ENCODE data around the gene CD7.

DNA sequence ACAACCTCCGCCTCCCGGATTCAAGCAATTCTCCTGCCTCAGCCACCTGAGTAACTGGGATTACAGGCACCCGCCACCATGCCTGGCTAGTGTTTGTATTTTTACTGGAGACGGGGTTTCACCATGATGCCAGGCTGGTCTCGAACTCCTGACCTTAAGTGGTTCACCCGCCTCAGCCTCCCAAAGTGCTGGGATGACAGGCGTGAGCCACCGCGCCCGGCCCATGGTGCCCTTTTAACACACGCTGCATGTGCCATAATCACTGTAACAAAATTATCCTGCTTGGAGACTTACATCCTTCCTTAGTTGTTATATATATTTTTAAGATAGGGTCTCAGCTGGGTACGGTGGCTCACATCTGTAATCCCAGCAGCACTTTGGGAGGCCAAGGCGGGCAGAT lies 5.4 kb downstream of the CD7 start:
- TF ChIP-seq, protein P1, sequence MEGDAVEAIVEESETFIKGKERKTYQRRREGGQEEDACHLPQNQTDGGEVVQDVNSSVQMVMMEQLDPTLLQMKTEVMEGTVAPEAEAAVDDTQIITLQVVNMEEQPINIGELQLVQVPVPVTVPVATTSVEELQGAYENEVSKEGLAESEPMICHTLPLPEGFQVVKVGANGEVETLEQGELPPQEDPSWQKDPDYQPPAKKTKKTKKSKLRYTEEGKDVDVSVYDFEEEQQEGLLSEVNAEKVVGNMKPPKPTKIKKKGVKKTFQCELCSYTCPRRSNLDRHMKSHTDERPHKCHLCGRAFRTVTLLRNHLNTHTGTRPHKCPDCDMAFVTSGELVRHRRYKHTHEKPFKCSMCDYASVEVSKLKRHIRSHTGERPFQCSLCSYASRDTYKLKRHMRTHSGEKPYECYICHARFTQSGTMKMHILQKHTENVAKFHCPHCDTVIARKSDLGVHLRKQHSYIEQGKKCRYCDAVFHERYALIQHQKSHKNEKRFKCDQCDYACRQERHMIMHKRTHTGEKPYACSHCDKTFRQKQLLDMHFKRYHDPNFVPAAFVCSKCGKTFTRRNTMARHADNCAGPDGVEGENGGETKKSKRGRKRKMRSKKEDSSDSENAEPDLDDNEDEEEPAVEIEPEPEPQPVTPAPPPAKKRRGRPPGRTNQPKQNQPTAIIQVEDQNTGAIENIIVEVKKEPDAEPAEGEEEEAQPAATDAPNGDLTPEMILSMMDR (IDR thresholded peaks at IDR 0.05), result no peak
- TF ChIP-seq EZH2 (IDR thresholded peaks at IDR 0.05; ENCODE audit: borderline replicate concordance, insufficient read depth, low read depth, low read length, poor library complexity, severe bottlenecking), result no peak
